HuH-7 (cell line): Measurements from ENCODE around the gene PCSK5.
"Not testable (repeated sequence)": the region's sequence is repeated elsewhere in the genome, so short reads cannot be mapped to it uniquely, and the experiment has no call there.

ENCODE experiments used
- DNase-seq: peaks from one replicate; pipeline ENCODE4 v3.0.0; 2011; ENCODE audit warnings: low spot score

Gene PCSK5

GRCh38 chr9:76314321-76314720, 423.8 kb downstream of the PCSK5 start:
- DNase-seq = no peak

- no peak for DNase-seq
Observed at GRCh38 chr9:76316069-76316468, 425.6 kb downstream of the PCSK5 start.

GRCh38 chr9:76319466-76319865, 429.0 kb downstream of the PCSK5 start:
- DNase-seq = not testable (repeated sequence)

GRCh38 chr9:76321195-76321828, 430.8 kb downstream of the PCSK5 start:
- DNase-seq = no peak

- DNase-seq = no peak
Observed at GRCh38 chr9:76322810-76323209, 432.3 kb downstream of the PCSK5 start.

- no peak for DNase-seq
Observed at GRCh38 chr9:76323490-76323889, 433.0 kb downstream of the PCSK5 start.

GRCh38 chr9:76324030-76324429, 433.6 kb downstream of the PCSK5 start:
- not testable (repeated sequence) for DNase-seq

GRCh38 chr9:76330034-76330433, 439.6 kb downstream of the PCSK5 start:
- no peak for DNase-seq

GRCh38 chr9:76333388-76333787, 442.9 kb downstream of the PCSK5 start:
- DNase-seq = no peak

GRCh38 chr9:76333964-76334363, 443.5 kb downstream of the PCSK5 start:
- no peak for DNase-seq

GRCh38 chr9:76336027-76336426, 445.6 kb downstream of the PCSK5 start:
- DNase-seq = no peak

GRCh38 chr9:76338418-76338817, 447.9 kb downstream of the PCSK5 start:
- DNase-seq = no peak

- DNase-seq = no peak
Observed at GRCh38 chr9:76341616-76342015, 451.1 kb downstream of the PCSK5 start.

GRCh38 chr9:76342201-76342600, 451.7 kb downstream of the PCSK5 start:
- no peak for DNase-seq

GRCh38 chr9:76342858-76343257, 452.4 kb downstream of the PCSK5 start:
- no peak for DNase-seq

- no peak for DNase-seq
Observed at GRCh38 chr9:76349865-76350264, 459.4 kb downstream of the PCSK5 start.

- no peak for DNase-seq
Observed at GRCh38 chr9:76351006-76351405, 460.5 kb downstream of the PCSK5 start.

- DNase-seq = no peak
Observed at GRCh38 chr9:76352026-76352620, 461.6 kb downstream of the PCSK5 start.

GRCh38 chr9:76353280-76353679, 462.8 kb downstream of the PCSK5 start:
- no peak for DNase-seq

- no peak for DNase-seq
Observed at GRCh38 chr9:76354221-76354620, 463.7 kb downstream of the PCSK5 start.

- DNase-seq = no peak
Observed at GRCh38 chr9:76355886-76356285, 465.4 kb downstream of the PCSK5 start.

GRCh38 chr9:76357555-76357954, 467.1 kb downstream of the PCSK5 start:
- no peak for DNase-seq

GRCh38 chr9:76358628-76359280, 468.3 kb downstream of the PCSK5 start:
- no peak for DNase-seq

GRCh38 chr9:76359365-76359764, 468.9 kb downstream of the PCSK5 start:
- no peak for DNase-seq
